Measurements from ENCODE around the gene CEP43.

DNA sequence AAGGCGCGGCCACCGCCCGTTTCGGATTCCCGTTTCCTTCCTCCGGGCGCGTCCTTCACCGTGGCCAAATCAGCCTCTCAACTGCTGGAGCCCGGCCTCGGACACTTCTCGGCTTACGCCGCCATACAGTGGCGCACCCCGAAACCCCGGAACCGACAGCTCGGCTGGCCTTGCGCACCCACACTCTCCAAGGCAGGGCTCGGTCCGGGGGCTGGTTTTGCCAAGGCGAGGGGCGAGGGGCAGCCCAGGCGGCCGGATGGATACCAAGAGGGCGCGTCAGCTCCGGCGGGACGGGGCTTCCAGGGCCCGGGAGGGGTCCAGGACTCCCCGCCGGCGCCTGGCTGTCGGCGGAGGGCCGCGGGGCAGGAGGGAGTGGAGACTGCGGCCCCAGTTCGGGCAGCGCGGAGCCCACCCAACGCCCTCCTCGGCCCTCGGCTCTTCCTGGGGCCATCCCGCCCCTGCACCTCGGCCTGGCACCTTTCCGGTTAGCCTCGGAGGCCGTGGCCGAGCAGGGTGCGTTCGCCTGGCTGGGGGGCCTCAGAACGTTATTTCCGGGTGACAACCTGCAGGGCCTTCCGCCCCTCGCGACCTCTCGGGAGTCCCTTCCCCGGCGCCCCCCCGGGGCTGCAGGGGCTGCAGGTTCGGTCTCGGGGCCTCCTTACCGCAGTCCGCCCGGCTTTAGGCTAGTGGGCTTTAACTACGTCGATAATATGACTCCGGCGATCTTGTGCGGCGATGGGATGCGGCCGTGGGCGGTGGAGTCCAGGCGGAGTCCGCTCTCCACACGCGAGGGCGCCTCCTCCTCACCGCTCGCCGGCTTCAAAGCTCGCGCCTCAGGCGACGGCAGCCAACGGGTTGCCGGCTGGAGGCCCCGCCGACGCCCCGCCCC is 697 bp upstream of the CEP43 start:
- peak; percentile 69 for TF ChIP-seq POLR2A (IDR thresholded peaks at IDR 0.05; ENCODE audit: low read depth, low read length)
- TF ChIP-seq POLR2AphosphoS5 (IDR thresholded peaks at IDR 0.05; ENCODE audit: low read depth, low read length) = no peak
- no peak for TF ChIP-seq TAF1 (IDR thresholded peaks at IDR 0.05; ENCODE audit: borderline replicate concordance, low read depth, low read length)

Data from GM12892 (cell line).